HG03571 (cell line): ENCODE measurements around the gene CYP46A1.

Source experiments
- ATAC-seq: cut with Tn5 transposase; IDR thresholded peaks from one replicate; pipeline ENCODE4 v1.9.1; 2021; ENCODE audit not compliant: unreplicated experiment

The CYP46A1 gene

DNA sequence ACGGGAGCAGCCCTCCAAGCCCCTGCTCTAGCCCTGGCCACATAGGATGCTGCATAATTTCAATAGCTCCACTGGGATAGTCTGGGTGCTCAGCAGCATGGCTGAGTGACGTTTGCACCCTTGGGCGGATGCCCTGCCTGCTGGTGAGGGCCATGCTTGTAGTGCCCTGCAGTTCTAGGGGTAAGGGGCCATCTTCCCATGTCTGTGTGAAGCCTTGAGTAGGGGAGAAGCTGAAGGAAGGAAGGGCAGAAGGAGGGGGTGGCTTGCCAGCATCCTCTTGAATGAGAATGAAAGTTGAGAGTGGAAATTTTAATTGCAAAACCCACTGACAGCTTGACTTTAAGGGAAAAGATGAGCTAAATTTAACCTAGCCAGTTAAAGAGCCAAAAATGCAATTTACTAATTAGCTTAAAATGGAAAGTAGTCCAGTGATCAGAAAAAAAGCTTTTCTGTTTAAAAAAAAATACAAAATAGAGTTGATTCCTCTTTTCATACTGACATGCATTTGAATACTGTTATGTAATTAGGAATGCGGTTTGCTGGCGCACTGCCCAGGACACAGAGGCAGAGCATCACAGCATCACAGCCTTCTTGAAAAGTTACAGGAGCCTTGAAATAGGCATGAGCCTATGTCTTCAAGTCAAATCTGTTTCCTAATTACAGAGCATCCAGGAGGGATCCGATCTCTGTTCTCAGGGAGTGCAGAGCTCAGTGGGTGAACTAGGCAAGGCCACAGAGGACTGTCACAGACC, 90.6 kb downstream of the CYP46A1 start:
- no peak for ATAC-seq

DNA sequence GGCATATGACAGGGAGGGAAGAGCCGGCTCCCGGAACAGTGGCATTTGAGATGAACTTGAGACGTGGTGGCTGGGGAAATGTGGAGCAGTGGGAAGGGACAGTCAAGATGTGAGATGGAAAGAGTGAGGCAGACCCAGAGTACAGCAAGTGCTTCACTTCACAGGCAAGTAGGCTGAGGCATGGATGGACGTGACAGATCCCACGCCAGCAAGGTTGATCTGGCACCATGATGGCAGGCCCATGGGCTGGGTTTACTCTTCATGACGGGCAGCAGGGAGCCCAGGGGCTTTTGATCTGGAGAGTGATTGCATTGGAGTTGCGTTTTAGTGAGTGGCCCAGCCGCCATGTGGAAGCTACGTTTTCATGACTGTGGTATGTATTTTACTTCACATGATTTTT, 91.3 kb downstream of the CYP46A1 start:
- ATAC-seq = no peak
